ENCODE results near the gene PTEN. TPM values are rescaled to one million over a fixed set of nuclear protein-coding genes. Genes with fewer than 3 reads are reported as not detected.
A peak's percentile ranks its signal among the peaks of the same experiment; 100 is the strongest.
"Not testable (repeated sequence)": the region's sequence is repeated elsewhere in the genome, so short reads cannot be mapped to it uniquely, and the experiment has no call there.

PTEN gene
- polyA plus RNA-seq (ENCODE audit: insufficient read length in 3 of 3), result 10 to 100 TPM; 75.4 to 85.9 (median 80.2) TPM

DNA sequence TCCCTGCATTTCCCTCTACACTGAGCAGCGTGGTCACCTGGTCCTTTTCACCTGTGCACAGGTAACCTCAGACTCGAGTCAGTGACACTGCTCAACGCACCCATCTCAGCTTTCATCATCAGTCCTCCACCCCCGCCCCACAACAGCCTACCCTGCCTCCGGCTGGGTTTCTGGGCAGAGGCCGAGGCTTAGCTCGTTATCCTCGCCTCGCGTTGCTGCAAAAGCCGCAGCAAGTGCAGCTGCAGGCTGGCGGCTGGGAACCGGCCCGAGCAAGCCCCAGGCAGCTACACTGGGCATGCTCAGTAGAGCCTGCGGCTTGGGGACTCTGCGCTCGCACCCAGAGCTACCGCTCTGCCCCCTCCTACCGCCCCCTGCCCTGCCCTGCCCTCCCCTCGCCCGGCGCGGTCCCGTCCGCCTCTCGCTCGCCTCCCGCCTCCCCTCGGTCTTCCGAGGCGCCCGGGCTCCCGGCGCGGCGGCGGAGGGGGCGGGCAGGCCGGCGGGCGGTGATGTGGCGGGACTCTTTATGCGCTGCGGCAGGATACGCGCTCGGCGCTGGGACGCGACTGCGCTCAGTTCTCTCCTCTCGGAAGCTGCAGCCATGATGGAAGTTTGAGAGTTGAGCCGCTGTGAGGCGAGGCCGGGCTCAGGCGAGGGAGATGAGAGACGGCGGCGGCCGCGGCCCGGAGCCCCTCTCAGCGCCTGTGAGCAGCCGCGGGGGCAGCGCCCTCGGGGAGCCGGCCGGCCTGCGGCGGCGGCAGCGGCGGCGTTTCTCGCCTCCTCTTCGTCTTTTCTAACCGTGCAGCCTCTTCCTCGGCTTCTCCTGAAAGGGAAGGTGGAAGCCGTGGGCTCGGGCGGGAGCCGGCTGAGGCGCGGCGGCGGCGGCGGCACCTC, at the start of gene PTEN, which contains the start of gene KLLN:
TSS of gene PTEN (plus strand) at position 573 of the 891 bp plus-strand sequence. CDS start 845 bp downstream, outside the sequence.
TSS of gene KLLN (minus strand) at position 481 of the 891 bp plus-strand sequence. CDS start 1,046 bp downstream, outside the sequence.
- DNase-seq (ENCODE audit: low read depth in 3 of 3, low spot score in 2 of 3), result peak; percentile 57 to 84 (median 82)

DNA sequence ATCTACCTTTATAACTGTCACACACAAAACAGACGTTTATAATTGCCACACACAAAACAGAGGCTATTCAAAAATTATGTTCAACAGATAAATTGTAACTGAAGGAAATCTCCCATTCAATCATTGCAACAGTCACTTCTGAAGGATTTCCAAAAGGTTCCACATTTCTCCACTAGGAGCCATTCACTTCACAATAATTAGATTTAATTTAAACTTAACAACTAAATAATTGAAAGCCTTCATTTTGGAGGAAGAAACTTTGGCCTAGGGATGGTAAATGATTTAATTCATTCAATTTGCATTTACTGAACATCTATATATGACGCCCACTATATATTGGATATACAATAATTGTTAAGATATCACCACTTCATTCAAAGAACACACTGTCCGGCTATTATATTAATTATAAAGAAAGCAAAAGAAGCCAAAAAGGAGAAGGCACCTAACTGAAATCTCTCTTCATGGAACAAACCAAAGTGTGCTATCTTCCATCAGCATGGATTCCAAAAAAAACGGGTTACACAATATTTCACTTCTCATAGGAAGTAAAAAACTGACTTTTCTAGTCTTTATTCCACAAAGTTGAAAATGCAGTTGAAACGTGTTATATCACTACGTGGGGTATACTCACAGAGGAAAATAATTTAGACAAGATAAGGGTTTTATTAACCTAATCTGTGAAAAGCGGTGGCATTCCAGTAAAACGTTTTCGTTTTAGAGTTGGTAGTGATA, 47.1 kb upstream of the PTEN start:
- no peak for DNase-seq (ENCODE audit: low read depth in 3 of 3, low spot score in 2 of 3)

DNA sequence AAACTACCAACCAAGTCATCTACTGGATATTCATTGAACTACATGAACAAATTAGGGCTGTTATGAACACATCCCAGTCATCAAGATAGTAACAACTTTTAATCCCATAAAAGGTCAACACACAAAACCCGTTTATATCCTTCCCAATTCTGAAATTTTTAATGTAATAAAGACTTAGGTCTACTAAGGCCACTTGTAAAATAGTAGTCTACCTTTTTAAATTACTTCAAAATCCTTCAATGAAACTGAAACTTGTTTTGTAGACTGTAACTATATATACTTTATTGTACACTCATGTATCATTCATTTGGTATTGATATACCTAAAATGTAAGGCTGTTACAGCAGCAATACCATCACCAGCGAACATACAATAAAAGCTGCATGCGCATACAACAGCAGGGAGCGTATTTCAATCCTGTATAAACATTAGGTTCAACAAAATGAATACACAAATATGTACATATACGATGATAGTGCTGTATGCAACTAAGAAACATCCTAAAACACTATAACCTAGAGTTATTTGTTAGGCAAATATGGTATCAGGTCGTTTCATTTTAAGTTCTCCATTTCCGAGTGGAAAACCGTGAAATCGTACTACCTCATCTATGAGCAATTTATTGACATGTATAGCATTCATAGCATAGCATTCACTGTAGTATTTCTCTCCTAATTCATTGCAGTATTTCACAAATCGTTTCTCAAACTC, 46.4 kb upstream of the PTEN start:
- DNase-seq (ENCODE audit: low read depth in 3 of 3, low spot score in 2 of 3), result peak in 1 of 3 donors; percentile 10

DNA sequence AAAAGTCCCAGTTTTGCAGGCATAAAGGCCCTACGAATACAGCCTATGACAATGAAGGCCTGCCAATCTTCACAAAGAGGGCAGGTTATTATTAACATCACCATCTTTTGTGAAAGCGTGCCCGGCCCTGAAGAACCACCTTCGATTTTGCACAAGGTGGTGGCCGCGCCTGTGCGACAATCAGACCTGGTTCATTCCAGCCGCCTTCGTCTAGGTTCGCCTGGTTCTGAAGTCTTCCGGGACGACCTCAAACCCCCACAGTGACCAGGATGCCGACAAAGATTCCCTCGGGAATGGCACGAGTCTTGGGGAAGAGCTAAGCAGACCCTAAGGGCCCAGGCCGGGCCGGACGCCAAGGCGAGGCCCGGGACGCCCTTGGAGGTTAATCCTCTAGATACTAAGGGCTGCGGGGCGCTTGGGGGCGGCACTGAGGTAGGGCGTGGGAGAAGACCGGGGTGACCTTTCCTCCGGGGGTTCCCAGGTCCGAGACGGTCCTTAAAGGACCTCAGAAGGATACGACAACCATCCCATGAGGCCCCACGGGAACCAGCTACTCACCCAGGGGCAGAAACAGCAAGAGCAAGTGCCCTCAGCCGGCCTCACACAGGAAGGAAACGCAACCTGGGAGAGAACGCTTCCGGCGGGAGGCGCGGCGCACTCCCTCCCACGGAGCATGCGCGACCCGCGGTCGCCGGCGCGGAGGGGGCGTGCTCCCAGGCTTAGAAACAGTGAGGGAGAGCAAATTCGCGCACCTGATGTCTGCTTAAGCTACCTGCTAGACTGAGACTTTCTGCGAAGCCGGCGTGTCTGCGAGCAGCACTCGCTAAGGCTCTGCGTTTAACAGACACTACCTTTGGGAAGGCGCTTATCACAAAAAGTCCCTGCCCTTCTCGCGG, 45.6 kb upstream of the PTEN start, which contains the start of gene ATAD1:
TSS of gene ATAD1 (minus strand) at position 618 of the 896 bp plus-strand sequence. CDS start 3,627 bp downstream, outside the sequence.
- peak; percentile 64 to 82 (median 73) for DNase-seq (ENCODE audit: low read depth in 3 of 3, low spot score in 2 of 3)

DNA sequence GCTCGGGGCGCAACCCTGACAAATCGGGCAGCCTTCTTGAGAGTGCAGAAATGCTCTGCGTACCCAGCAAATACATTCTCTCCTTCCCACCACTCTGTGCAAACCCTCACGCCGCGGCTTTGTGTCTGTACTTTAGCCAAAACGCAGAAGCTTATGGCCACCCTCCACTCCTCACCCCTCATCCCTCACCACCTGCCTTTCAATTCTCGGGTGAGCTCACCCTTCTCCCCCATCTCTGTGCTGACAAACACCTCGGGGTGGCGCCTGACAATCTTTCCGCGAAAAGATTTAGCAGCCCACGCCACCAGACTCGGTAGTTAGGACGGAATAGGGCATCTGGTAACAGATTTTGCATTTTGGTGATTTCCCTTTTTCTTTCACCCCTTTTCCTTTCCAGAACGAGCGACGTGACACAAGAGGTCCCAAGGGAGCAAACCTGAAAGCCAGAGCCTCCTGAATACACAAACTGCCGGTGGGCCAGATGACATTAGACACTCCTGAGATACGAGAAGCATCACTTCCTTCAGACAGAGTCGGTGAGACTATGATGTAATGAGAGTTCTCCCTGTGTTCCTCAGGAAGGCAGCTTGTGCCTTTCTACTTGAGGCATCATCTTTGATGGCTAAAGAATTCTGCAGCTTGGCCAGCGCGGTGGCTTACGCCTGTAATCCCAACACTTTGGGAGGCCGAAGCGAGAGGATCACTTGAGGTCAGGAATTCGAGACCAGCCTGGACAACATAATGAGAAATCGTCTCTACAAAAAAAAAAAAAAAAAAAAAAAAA, 44.7 kb upstream of the PTEN start:
- peak; percentile 17 to 64 (median 26) for DNase-seq (ENCODE audit: low read depth in 3 of 3, low spot score in 2 of 3)

DNA sequence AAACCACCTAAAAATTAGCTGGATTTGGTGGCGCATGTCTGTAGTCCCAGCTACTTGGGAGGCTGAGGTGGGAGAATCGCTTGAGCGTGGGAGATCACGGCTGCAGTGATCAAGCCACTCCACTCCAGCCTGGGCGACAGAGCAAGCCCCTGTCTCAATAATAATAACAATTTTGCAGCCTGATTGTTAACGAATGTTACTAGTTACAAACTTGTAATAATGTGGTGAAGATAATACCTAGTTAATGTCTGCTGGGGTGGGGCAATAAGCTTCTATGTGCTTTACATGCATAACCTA, 44.2 kb upstream of the PTEN start:
- no peak for DNase-seq (ENCODE audit: low read depth in 3 of 3, low spot score in 2 of 3)

DNA sequence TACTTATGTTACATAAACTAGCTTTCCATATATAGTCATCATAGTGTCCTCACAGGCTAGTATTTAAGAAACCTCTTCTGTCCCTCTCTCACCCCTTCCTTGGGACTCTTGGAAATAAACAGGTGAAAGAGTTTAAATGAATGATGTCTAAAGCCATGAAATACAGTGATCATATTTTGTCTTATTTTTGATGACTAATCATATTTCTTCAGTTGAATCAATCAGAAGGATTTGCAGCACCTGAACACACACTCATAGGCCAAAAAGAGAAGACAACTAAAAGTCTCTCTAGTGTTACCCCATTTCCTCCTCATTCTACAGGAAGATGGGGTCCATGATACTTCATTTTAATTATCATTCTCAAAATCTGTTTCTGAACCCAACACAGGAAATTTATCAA, 36.8 kb upstream of the PTEN start:
- DNase-seq (ENCODE audit: low read depth in 3 of 3, low spot score in 2 of 3), result no peak

DNA sequence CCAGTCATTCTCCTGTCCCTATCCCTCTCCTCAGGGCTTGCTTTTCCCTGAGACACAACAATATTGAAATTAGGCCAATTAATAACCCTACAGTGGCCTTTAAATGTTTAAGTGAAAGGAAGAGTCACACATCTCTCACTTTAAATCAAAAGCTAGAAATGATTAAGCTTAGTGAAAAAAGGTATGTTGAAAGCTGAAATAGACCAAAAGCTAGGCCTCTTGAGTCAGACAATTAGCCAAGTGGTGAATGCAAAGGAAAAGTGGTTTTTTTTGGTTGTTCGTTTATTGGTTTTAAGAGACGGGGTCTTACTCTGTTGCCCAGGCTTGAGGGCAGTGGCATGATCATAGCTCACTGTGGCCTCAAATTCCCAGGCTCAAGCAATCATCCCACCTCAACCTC, 35.7 kb upstream of the PTEN start:
- DNase-seq (ENCODE audit: low read depth in 3 of 3, low spot score in 2 of 3), result no peak

DNA sequence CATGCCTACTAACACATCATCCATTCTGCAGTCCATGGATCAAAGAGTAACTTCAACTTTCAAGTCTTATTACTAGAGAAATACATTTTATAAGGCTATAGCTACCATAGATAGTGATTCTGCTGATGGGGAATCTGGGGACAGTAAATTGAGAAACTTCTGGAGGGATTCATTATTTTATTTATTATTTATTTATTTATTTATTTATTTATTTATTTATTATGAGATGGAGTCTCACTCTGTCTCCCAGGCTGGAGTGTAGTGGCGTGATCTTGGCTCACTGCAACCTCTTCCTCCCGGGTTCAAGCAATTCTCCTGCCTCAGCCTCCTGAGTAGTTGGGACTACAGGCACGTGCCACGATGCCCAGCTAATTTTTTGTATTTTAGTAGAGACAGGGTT, 34.4 kb upstream of the PTEN start:
- DNase-seq (ENCODE audit: low read depth in 3 of 3, low spot score in 2 of 3), result not testable (repeated sequence)

DNA sequence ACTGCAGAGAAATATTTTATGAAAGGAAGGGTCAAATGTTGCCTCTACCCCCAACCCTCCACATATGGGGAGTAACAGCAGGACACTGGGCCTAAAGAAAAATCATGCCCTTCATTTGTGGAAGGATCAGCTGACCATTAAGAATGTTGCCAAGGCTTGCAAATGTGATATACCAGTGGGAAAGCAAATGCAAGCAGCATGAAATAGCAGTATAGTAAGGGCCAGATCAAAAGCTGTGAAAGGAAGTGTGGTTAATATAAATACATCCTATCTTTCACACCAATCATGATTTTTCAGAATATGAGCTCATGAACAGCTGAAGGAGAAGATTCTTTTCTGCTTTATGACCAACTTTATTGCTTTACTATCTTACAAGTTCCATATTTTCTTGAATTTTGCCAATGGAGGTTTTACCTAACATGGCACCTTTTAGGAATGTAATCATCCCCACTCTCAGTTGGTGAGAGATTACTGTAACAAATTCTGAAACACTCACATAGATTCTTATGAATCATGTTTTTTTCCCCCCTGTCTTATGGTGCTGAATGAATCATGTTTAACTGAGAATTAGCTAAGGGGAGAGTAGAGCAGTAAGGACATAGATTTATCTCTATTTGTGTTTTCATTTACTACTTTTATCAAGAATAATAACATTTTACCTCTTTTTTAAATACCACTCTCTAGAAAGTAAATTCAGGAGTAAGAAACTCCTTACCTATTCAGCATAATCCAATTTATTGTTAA, 33.3 kb upstream of the PTEN start:
- DNase-seq (ENCODE audit: low read depth in 3 of 3, low spot score in 2 of 3), result no peak

DNA sequence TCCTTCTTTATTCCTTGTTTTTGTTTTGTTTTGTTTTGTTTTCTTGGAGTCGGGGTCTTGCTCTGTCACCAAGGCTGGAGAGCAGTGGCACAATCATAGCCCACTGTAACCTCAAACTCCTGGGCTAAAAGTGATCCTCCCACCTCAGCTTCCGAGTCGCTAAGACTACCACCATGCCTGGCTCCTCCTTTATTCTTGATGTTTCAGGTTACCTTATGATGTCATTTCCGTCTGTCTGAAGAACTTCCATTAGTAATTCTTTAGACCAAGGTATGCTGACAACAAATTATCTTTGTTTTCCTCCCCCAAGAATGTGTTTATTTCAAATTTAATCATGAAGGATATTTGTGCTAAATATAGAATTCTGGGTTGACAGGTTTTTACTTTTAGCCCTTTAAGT, 27.3 kb upstream of the PTEN start:
- DNase-seq (ENCODE audit: low read depth in 3 of 3, low spot score in 2 of 3), result no peak

DNA sequence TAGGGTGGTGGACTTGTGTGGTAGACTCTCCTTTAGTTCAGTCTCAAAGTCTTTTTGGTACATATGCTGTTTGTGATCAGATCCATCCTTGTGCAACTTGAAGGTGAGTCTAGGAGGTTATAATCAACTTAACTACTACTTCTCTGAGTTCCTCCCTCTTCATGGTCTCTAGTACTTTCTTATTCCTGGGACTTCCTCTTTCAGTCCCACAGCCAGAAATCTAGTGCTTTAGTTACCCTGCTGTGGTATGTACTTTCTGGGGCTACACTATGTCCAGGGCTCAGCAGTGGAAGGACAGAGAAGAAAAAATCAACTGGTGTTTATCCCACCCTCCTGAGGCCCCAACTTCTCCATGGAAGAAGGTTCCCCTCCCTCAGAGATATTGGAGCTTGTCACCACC, 26.0 kb upstream of the PTEN start:
- DNase-seq (ENCODE audit: low read depth in 3 of 3, low spot score in 2 of 3), result no peak

DNA sequence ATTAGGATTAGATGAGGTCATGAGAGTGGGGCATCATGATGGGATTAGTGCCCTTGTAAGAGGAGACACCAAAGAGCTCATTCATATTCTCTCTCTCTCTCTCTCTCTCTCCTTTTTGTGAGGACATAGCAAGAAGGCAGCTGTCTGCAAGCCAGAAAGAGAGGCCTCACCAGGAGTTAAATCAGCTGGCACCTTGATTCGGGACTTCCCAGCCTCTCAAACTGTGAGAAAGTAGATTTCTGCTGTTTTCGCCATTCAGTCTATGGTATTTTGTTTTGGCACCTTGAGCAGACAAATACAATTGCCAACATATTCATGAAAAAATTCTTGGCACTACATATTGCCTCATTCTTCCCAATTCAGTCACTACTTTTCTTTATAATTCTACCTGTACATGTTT, 24.8 kb upstream of the PTEN start:
- no peak for DNase-seq (ENCODE audit: low read depth in 3 of 3, low spot score in 2 of 3)

DNA sequence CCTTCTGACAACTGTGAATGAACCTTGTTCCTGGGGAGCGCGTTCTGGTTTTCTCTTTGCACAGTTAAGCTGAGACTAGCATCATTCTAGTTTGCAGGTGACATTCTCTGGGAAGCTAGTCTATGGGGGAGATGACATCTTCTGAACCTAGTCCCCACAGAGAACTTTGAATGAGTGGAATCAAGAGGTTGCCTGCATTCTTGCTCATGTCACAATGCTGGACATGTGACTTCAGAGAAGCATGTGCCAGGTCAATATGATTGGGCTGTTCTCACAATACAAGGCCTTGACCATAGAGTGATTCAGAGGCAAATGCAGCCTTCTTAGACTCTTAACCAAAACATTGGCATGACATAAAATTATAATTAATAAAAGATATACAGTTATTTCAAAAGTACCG, 22.2 kb upstream of the PTEN start:
- no peak for DNase-seq (ENCODE audit: low read depth in 3 of 3, low spot score in 2 of 3)

DNA sequence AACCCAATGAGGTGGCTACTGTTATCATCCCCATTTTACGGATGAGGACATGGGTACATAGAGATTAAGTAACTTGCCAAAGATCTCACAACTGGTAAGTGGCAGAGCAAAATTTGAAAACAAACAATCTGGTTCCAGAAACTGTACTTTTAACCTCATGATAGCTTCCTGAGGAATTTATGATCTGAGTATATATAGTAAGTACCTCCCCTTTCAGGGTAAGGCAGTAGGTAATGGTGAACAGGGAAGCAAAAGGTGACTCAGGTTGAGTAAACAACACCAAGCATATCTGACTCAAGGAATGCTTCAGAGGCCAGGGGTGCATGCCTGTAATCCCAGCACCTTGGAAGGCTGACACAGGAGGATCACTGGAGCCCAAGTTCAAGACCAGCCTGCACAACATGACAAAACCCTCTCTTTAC, 21.2 kb upstream of the PTEN start:
- no peak for DNase-seq (ENCODE audit: low read depth in 3 of 3, low spot score in 2 of 3)

DNA sequence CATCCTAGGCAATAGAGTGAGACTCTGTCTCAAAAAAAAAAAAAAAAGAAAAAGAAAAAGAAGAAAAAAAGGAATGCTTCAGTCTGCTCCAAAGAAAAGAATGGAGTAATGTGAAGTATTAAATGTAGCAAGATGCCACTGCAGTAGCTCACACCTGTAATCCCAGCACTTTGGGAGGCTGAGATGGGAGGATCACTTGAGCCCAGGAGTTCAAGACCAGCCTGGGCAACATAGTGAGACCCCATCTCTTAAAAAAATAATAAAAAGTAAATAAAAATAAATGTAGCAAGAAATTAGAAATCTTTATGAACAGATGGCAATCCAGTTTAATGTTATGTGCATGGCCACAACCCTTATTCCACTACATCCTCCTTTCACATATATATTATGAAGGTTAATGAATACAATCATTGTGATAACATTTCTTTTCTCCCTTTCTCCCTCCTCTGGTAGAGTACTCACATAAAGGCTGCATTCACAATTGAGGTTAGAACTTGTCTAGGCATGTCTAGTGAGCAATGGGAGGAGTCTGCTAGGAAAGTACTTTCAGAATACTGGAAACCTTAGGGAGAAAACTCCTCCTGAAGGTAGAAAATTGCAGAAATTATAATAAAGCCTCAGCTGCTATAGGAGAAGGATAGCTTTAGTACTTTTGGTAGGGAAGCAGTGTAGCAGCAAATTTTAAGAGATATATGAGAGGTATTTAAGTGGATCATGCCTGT, 20.5 kb upstream of the PTEN start:
- DNase-seq (ENCODE audit: low read depth in 3 of 3, low spot score in 2 of 3), result no peak

DNA sequence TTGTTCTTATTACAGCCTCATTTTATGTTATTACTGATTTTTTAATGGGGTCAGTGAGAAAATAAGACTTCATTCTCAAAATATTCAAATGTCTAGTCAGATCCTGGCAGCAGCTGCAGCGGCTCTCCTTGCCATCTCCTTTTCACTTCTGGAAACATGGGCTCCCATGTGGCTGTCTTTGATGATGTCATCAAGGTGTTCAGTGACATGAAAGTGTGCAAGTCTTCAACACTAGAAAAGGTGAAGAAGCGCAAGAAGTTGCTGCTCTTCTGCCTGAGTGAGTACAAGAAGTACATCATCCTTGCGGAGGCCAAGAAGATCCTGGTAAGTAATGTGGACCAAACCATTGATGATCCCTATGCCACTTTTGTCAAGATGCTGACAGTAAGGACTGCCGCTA, 19.7 kb upstream of the PTEN start:
- no peak for DNase-seq (ENCODE audit: low read depth in 3 of 3, low spot score in 2 of 3)
